UCSD-AML1 (cell line): ENCODE data around the gene RCN1.
A peak's percentile ranks its signal among the peaks of the same experiment; 100 is the strongest.
"Not testable (repeated sequence)": the region's sequence is repeated elsewhere in the genome, so short reads cannot be mapped to it uniquely, and the experiment has no call there.

Experiments
- DNase-seq: peaks from one replicate; lab custom pipeline; 2025; ENCODE audit not compliant: unreplicated experiment; lab: John Stamatoyannopoulos, UW

Gene RCN1

GRCh38 chr11:32073644-32074026 is 17.2 kb upstream of the RCN1 start:
- DNase-seq, result no peak

DNA sequence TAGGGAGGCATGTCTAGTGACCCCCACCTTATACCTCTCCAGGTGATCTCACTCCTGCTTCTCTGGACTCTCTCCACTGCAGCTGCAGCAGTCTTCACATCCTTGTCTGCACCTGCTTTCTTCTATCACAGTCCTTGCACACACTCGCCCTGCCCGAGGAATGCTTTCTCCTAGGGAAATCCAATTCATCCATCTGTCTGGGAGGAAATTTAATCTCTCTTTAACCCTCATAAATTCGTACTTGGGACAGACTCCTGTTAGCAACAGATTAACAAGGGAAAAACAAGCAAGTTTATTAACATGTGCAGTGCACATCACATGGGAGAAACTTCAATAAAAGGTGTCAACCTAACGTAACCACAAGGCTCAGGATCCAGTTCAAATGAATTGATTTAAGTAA is 11.3 kb upstream of the RCN1 start:
- no peak for DNase-seq

DNA sequence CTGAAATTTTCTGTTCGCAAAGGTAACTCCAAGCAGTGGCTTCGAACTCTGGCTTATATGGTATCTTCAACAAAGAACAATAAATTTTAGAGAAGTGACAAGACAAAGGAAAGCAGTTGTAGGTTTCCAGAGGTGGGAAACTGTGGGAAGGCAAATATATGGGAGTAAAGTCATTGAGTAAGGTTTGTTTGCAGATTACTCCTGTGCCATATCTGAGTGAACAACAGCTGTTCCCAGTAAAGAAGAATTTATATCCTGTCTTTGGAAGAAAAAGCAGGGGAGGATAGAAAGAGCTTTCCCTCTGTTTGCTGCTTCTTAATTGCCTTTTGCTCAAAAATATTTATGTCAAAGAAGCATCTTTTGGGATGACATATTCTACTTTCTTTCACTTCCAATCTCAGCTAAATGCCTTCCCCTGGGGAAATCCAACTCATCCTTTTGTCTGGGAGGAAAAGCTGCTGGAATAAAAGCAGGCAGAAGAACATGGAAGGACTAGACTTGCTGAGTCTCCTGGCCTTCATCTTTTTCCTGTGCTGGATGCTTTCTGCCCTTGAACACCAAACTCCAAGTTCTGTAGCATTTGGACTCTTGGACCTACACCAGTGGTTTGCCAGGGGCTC is 10.4 kb upstream of the RCN1 start:
- no peak for DNase-seq

DNA sequence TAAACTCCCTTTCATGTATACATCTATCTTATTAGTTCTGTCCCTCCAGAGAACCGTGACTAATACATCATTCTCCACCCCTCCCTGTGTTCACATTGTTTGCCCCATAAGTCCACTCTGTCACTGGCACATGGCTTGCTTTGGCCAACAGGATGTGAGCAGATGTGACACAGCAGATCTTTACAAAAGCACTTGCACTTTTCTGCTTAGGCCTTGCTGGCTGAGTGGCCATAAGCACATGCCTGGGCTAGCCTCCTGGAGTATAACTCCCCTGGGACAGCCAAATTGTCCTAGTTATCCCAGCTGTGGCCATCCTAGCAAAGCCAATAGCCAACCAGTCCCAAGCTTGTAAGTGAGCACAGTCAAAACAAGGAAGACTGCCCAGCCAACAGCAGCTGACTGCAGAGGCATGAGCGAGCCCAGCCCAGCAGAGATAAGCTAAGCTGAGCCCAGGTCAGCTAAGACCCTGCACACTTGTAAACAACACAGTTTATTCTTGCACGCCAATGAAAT is 9.7 kb upstream of the RCN1 start:
- DNase-seq, result peak; percentile 49

DNA sequence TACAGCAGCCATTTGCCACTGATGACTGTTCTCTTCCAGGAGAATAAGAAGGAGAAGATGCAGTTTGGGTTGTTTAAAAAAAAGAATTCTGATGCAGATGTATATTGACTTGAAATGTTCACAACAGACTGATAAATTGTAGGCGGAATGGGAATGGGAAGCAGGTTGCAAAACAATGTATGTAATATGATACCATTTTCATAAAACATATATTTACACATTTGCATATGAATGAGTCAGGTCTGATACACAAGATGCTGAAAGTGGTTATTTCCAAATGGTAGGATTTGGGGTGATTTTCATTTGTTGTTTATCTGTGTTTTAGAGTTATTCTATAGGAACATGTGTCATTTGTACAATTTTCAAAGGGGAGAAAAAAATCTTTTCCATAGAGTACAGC is 9.0 kb upstream of the RCN1 start:
- no peak for DNase-seq

GRCh38 chr11:32082346-32082986 is 8.4 kb upstream of the RCN1 start:
- DNase-seq, result no peak

- no peak for DNase-seq
Observed at GRCh38 chr11:32087597-32087996, 3.3 kb upstream of the RCN1 start.

DNA sequence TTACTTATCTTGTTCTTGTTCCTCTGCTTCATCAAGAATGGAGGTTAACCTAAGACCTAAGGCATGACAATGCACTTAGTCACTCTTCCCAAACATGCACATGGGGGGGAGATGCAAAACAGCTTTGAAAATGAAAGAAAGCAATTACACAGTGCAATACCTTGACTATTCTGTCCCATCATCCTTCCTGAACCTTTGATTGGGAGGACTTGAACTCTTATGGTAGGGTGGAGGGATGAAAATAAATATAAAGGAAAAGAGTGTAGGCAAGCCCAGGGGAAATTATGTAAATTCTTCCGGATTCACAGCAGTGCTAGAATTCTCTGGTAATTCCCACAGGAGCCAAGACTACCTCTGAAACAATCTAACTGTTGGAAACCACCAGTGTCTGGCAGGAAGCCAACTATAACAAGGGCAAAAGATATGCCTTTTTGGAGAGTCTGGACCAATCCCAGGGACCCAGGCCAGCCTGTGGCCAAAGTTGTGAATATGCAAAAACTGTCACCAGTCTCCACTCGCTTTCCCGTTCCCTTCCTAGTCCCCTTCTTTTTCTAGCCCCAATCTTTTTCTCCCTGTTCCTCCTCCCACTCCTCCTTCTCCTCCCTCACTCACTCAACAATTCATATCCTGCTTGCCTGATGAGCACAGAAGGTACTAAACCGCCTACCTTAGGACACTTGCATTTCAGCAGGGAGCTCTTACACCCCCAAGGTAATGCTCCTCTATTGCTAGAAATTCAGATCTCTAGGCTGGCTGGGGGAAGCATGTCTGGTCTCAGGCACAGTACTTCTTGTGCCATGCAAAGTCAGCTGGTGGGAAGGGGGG is 2.5 kb upstream of the RCN1 start:
- DNase-seq, result peak; percentile 32

GRCh38 chr11:32092581-32093170 is 1.8 kb downstream of the RCN1 start:
- no peak for DNase-seq

DNA sequence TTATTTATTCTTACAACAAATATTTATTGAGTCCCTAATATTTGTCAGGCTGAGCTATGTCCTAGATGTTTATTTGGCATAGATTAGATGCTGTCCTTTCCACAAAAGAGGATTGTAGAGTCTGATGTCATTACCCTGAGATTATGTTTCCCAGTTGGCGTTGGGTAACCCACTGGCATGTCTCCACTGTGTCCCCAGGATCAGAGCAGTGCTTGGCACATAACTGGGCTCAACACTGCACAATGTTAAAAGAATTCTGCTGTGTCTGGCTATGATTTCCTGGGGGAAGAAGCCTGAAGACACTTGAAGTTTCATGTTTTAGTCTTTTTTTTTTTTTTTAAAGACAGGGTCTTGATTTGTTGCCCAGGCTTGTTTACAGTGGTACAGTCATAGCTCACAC is 4.0 kb downstream of the RCN1 start:
- DNase-seq, result no peak

GRCh38 chr11:32098142-32098903 is 7.4 kb downstream of the RCN1 start:
- DNase-seq, result no peak

- DNase-seq, result no peak
Observed at GRCh38 chr11:32099516-32099915, 8.6 kb downstream of the RCN1 start.

GRCh38 chr11:32100495-32100894 is 9.6 kb downstream of the RCN1 start:
- no peak for DNase-seq

GRCh38 chr11:32101791-32102190 is 10.9 kb downstream of the RCN1 start:
- DNase-seq, result no peak

- not testable (repeated sequence) for DNase-seq
Observed at GRCh38 chr11:32103121-32103719, 12.3 kb downstream of the RCN1 start.

DNA sequence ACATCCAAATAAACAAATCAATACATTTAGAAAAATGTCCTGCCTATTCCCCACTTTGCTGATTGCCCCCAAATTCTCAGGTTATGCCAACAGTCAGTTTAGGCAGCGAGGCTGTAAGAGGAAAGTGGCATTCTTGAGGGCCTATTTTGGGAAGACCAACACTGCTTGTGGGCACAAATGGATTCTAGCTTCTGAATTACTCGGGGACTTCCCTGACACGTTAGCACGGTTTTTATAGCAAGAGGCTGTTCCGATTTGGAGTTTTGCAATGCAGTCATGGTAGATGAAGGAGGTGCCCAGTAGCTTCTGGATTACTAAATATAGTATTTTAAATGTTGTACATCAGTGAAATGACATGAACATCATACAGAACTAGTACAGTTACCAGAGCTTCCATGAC is 13.1 kb downstream of the RCN1 start:
- DNase-seq, result no peak

DNA sequence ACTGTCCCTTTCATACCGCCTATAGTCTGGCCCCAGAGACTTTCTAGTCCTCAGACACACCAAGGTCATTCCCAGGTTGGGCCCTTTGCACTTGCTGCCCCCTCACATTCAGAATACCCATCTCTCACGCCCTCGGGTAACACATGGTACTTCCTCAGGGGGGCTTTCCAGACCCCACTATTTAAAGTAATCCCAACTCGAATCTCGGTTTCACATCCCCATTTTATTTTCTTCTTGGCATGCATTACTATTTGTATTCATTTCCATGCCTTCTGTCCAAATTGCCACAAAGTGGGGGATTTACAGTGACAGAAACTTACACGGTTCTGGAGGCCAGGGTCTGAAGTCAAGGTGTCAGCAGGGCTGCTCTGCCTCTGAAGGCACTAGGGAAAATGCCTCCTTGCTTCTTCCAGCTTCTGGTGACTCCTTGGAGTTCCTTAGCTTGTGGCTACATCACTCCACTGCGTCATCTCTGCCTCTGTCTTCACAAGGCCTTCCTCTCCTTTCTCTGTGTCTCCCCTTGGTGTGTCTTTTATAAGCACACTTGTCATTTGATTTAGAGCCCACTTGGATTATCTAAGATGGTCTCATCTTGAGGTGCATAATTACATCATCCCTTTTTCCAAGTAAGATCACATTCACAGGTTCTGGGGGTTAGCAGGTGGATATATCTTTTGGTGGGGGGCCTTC is 15.1 kb downstream of the RCN1 start:
- DNase-seq, result no peak

GRCh38 chr11:32107647-32108046 is 16.8 kb downstream of the RCN1 start:
- no peak for DNase-seq

DNA sequence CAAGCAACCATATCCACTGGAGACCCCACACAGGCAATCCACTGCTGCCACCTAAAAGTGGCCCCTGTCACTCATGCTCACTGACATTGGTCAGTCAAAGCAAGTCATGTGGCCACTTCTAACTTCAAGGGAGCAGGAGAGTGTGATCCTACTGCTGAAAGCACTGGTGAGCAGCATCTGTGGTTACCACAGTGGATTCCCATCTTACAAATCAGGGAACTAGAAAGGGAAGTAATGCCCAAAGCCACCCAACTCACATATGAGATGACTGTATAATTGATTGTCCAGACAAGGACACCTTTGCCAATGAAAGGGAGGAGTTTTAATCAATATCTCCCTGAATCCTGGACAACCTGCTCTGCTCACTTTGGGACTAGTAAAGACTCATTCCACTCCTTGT is 17.7 kb downstream of the RCN1 start:
- DNase-seq, result no peak

GRCh38 chr11:32109138-32109537 is 18.3 kb downstream of the RCN1 start:
- DNase-seq, result no peak
